Glutamatergic neuron (in vitro differentiated cells): Measurements from ENCODE around the gene SLC66A3. TPM values are rescaled to one million over a fixed set of nuclear protein-coding genes. Genes with fewer than 3 reads are reported as not detected.

Experiments
- DNase-seq: peaks from one replicate; pipeline ENCODE4 v3.0.0; 2022
- H3K27ac Mint-ChIP-seq: one replicate; pipeline ENCODE4 v1.8.0; 2020; ENCODE audit warnings: mild to moderate bottlenecking, mixed read lengths, inconsistent platforms; ENCODE audit not compliant: unreplicated experiment
- H3K27me3 Mint-ChIP-seq: one replicate; pipeline ENCODE4 v1.8.0; 2020; ENCODE audit warnings: mild to moderate bottlenecking, moderate library complexity, mixed read lengths, inconsistent platforms; ENCODE audit not compliant: unreplicated experiment
- H3K36me3 Mint-ChIP-seq: one replicate; pipeline ENCODE4 v1.8.0; 2020; ENCODE audit warnings: mild to moderate bottlenecking, mixed read lengths, inconsistent platforms; ENCODE audit not compliant: unreplicated experiment
- H3K4me1 Mint-ChIP-seq: one replicate; pipeline ENCODE4 v1.8.0; 2020; ENCODE audit warnings: mild to moderate bottlenecking, low read depth, mixed read lengths, inconsistent platforms; ENCODE audit not compliant: unreplicated experiment
- H3K4me3 Mint-ChIP-seq: one replicate; pipeline ENCODE4 v1.8.0; 2020; ENCODE audit warnings: mild to moderate bottlenecking, mixed read lengths, inconsistent platforms; ENCODE audit not compliant: unreplicated experiment
- H3K9me3 Mint-ChIP-seq: one replicate; pipeline ENCODE4 v1.8.0; 2020; ENCODE audit warnings: mild to moderate bottlenecking, moderate library complexity, mixed read lengths, inconsistent platforms; ENCODE audit not compliant: unreplicated experiment
- total RNA-seq: library from RNA; stranded (reverse); fragmentation: NEBNext Ultra II Directional; extraction: Animal tissue kit (Norgen Biotek cat#: 25700); gene quantifications from one replicate; pipeline ENCODE4 v1.2.1, GENCODE V29; 2021; ENCODE audit not compliant: unreplicated experiment
- TF ChIP-seq, protein P1 (sequence below): fragments of 200-600 bp; sonication (generic); IDR thresholded peaks from one replicate; pipeline ENCODE4 v1.5.0; 2021; ENCODE audit not compliant: partially characterized antibody, unreplicated experiment

The SLC66A3 gene
- total RNA-seq, 1 donor from 2014 or later: 10.9 TPM

DNA sequence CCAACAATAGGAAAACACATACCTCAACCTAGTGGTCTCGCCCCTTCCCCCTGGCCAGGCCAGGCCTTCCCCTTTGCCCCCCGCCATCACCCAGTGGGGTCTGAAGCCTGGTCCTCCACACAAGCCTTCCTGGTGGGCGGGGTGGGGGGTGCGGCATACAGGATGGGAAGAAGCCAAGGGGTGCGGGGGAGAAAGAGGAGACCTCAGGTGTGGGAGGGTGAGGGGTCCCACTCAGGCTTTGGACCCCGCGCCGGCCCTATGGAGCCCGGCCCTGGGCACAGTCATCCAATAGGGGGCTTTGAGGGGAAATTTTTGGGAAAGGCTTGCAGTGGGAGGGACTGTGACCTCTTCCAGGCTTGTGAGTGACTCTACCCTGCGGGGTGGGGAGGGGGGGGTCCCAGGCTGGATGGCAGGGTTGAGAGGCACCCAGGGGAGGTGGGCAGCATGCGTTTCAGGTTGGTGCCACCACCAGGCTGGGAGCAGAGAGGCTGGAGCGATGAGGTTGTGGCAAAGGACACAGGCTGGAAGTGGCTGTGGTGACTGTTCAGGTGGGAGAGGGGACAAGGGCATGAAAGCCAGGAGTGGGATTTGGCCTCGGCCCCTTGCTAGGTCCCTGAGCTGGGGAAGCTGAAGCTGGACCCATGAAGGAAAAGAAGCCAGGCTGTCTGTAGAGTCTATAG is 1.3 kb downstream of the SLC66A3 start:
- H3K9me3 Mint-ChIP-seq: peaks cover 9% of the 10 kb centered on the region
- no peak for DNase-seq
- peaks cover 2% of the 10 kb centered on the region for H3K27me3 Mint-ChIP-seq
- peak overlapping the region; percentile 21 for H3K27ac Mint-ChIP-seq
- TF ChIP-seq, protein P1, sequence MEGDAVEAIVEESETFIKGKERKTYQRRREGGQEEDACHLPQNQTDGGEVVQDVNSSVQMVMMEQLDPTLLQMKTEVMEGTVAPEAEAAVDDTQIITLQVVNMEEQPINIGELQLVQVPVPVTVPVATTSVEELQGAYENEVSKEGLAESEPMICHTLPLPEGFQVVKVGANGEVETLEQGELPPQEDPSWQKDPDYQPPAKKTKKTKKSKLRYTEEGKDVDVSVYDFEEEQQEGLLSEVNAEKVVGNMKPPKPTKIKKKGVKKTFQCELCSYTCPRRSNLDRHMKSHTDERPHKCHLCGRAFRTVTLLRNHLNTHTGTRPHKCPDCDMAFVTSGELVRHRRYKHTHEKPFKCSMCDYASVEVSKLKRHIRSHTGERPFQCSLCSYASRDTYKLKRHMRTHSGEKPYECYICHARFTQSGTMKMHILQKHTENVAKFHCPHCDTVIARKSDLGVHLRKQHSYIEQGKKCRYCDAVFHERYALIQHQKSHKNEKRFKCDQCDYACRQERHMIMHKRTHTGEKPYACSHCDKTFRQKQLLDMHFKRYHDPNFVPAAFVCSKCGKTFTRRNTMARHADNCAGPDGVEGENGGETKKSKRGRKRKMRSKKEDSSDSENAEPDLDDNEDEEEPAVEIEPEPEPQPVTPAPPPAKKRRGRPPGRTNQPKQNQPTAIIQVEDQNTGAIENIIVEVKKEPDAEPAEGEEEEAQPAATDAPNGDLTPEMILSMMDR: no peak
- H3K4me3 Mint-ChIP-seq: no peak overlapping the region
- no peaks in the 10 kb centered on the region for H3K36me3 Mint-ChIP-seq
- peaks cover 19% of the 10 kb centered on the region for H3K4me1 Mint-ChIP-seq

DNA sequence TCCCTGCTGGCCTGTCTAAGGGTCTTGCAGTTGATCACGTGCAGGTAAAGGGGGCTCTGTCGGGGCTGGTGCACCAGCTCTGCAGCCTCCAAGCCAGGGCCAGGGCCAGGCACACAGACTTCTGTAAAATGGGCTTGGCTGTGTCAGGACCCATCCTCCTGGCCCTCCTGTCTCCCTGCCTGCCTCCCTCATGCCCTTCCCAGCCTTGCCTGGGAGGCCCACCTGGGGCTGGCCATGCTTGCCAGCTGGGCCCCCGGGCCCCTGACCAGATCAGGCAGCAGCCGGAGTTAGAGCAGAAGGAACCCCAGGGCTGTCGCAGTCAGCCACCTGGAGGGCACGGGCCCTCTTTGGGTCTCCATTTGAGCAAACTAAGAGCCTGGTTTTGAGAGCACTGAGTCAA is 2.0 kb downstream of the SLC66A3 start:
- no peak overlapping the region for H3K27ac Mint-ChIP-seq
- no peaks in the 10 kb centered on the region for H3K36me3 Mint-ChIP-seq
- TF ChIP-seq, protein P1: no peak
- H3K4me3 Mint-ChIP-seq: no peak overlapping the region
- DNase-seq: no peak
- H3K9me3 Mint-ChIP-seq: peaks cover 12% of the 10 kb centered on the region
- peaks cover 2% of the 10 kb centered on the region for H3K27me3 Mint-ChIP-seq
- peaks cover 19% of the 10 kb centered on the region for H3K4me1 Mint-ChIP-seq

DNA sequence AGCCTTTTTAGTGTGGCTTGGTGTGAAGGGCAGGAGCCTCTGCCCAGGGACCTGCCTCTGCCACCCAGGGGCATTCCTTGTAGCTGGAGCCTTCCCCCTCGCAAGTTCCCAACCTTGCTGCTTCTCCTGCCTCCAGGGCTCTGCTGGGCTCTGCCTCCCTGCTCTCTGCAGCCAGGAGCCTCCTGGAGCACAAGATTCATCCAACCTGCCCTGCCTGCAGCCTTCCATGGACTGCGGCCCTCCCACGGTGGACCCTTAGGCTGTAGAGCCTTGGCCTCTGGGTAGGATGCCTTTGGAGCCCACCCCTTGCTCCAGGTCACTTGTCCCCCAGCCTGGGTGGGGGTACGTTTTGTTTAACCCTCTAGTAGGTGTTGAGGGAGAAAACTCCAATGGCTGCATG is 2.5 kb downstream of the SLC66A3 start:
- Mint-ChIP-seq H3K27me3 (peaks cover 2% of the 10 kb centered on the region), H3K9me3 (peaks cover 12% of the 10 kb centered on the region), H3K27ac (no peak overlapping the region), H3K4me3 (no peak overlapping the region), H3K4me1 (peaks cover 19% of the 10 kb centered on the region), H3K36me3 (no peaks in the 10 kb centered on the region)
- TF ChIP-seq, protein P1: no peak
- DNase-seq: no peak

DNA sequence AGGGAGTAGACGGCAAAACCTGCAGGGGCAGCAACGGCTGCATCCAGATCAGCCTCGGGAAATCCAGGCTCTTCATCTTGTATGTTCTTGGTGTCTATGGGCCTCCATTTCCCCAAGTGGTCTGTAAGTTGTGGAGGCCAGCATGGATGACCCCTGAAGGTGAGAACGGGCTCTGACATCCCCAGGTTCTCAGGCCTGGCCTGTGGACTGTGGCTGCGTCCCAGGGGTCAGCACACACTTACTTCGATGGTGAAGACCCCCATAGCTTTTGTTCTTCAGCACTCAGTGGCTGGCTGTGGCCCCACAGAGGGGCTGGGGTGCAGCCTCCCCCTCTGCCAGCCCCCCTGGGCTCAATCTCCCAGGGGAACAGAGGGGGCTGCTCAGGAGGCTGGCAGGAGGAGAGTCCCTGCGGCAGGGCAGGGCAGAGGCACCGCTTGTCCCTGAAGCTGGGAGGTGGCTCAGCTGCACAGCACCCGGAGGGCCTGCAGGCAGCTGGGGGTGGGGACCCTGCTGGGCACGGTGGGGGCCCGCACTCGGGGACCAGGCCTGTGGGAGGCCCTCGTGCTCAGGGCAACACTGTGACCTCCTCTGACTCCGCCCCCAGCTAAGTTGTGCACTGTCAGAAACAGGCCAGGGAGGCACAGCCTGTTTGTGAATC is 3.8 kb downstream of the SLC66A3 start:
- Mint-ChIP-seq H3K9me3 (peaks cover 14% of the 10 kb centered on the region), H3K4me1 (peaks cover 25% of the 10 kb centered on the region), H3K36me3 (no peaks in the 10 kb centered on the region), H3K27me3 (peaks cover 4% of the 10 kb centered on the region), H3K27ac (no peak overlapping the region), H3K4me3 (no peak overlapping the region)
- TF ChIP-seq, protein P1: no peak
- peak; percentile 37 for DNase-seq

DNA sequence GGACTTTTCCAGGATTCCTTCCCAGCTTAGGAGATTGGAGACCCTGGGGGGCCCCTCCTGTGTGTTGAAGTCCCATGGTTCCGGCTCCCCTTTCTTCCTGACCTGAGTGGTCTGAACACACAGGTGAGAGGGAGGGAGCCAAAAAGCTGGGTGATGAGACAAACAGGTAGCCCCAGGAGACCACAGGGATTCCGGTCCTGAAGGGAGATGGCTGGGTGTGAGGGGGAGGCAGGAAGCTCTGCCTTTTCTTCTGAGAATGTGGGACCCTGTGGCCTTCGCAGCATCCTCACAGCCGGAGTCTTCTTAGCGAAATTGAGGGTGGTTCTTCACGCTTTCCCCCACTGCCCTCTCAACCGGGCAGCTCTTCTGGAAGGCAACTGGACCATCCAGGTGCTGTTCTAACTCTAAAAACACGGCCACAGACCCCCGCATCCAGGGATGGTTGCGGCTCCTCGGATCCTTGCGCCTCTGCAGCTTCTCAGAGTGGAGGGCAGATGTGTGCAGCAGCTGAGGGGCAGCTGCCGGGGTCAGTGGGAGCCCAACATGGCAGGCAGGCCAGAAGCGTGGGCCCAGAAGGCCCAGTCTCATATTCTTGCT is 4.4 kb downstream of the SLC66A3 start:
- H3K36me3 Mint-ChIP-seq: no peaks in the 10 kb centered on the region
- H3K4me3 Mint-ChIP-seq: peak overlapping the region; percentile 31
- H3K9me3 Mint-ChIP-seq: peaks cover 14% of the 10 kb centered on the region
- H3K27ac Mint-ChIP-seq: peak overlapping the region; percentile 56
- H3K4me1 Mint-ChIP-seq: peaks cover 25% of the 10 kb centered on the region
- TF ChIP-seq, protein P1: no peak
- H3K27me3 Mint-ChIP-seq: peaks cover 5% of the 10 kb centered on the region
- DNase-seq: no peak
